ENCODE measurements around the gene CFAP299.

DNA sequence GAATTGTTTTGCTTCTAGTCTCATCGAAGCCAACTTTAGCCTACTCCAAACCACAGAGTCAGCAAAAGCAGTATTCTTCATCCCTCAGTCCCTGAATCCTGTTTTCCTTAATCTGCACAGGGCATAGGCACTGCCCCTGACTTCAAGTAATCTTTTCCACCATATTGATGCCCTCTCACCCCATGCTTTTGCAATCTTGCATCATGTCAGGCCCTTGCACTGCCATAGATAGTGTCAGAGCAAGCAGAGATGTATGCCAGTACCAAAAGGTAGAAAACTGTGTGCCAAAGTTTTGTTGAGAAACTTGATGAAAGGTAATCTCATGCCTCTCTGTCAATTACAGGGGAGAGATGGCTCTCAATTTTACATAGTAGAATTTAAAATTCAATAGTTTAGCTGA is 131.1 kb downstream of the CFAP299 start:
- TF ChIP-seq, protein P1, sequence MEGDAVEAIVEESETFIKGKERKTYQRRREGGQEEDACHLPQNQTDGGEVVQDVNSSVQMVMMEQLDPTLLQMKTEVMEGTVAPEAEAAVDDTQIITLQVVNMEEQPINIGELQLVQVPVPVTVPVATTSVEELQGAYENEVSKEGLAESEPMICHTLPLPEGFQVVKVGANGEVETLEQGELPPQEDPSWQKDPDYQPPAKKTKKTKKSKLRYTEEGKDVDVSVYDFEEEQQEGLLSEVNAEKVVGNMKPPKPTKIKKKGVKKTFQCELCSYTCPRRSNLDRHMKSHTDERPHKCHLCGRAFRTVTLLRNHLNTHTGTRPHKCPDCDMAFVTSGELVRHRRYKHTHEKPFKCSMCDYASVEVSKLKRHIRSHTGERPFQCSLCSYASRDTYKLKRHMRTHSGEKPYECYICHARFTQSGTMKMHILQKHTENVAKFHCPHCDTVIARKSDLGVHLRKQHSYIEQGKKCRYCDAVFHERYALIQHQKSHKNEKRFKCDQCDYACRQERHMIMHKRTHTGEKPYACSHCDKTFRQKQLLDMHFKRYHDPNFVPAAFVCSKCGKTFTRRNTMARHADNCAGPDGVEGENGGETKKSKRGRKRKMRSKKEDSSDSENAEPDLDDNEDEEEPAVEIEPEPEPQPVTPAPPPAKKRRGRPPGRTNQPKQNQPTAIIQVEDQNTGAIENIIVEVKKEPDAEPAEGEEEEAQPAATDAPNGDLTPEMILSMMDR (IDR thresholded peaks at IDR 0.05), result no peak
- TF ChIP-seq POLR2A (IDR thresholded peaks at IDR 0.05), result no peak
